HCT116 (cell line): ENCODE measurements around the gene KDM2B.

Experiments used
- TF ChIP-seq, protein P1 (sequence below): IDR thresholded peaks from 2 replicates; pipeline ENCODE4 v1.6.1; 2012
- TF ChIP-seq, protein P2 (sequence below), 3 experiments: fragments of 200-600 bp in 1 of 3; sonication (generic) in 1 of 3; IDR thresholded peaks in 2 of 3; conservative IDR thresholded peaks in 1 of 3; 2 replicates each; pipeline ENCODE4 v1.5.1; 2012 to 2017; ENCODE audit warnings: low read depth in 2 of 3, low read length in 2 of 3, antibody characterized with exemption in 1 of 3, borderline replicate concordance in 1 of 3, control low read depth in 1 of 3, mild to moderate bottlenecking in 1 of 3, mixed read lengths in 1 of 3, mixed run types in 1 of 3, moderate library complexity in 1 of 3; ENCODE audit not compliant: insufficient read depth in 1 of 3

- TF ChIP-seq, protein P1, sequence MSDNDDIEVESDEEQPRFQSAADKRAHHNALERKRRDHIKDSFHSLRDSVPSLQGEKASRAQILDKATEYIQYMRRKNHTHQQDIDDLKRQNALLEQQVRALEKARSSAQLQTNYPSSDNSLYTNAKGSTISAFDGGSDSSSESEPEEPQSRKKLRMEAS: no peak
- TF ChIP-seq, protein P2, sequence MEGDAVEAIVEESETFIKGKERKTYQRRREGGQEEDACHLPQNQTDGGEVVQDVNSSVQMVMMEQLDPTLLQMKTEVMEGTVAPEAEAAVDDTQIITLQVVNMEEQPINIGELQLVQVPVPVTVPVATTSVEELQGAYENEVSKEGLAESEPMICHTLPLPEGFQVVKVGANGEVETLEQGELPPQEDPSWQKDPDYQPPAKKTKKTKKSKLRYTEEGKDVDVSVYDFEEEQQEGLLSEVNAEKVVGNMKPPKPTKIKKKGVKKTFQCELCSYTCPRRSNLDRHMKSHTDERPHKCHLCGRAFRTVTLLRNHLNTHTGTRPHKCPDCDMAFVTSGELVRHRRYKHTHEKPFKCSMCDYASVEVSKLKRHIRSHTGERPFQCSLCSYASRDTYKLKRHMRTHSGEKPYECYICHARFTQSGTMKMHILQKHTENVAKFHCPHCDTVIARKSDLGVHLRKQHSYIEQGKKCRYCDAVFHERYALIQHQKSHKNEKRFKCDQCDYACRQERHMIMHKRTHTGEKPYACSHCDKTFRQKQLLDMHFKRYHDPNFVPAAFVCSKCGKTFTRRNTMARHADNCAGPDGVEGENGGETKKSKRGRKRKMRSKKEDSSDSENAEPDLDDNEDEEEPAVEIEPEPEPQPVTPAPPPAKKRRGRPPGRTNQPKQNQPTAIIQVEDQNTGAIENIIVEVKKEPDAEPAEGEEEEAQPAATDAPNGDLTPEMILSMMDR (IDR thresholded peaks at IDR 0.05 in 2 of 3, conservative IDR thresholded peaks at IDR 0.05 in 1 of 3; ENCODE audit: borderline replicate concordance in 1 of 3, insufficient read depth in 1 of 3, low read depth in 2 of 3, low read length in 2 of 3): no peak
Observed at GRCh38 chr12:121397521-121397920, 183.3 kb downstream of the KDM2B start.
